WTC11 (cell line): Measurements from ENCODE around the gene OR2AJ1. TPM values are rescaled to one million over a fixed set of nuclear protein-coding genes. Genes with fewer than 3 reads are reported as not detected.

ENCODE experiments used
- ATAC-seq: fragments of 200-7000 bp; cut with Tn5 transposase; 2 replicates; pipeline ENCODE4 v1.10.0; 2021; ENCODE audit warnings: mild to moderate bottlenecking, moderate library complexity
- CTCF ChIA-PET: fragments of 300-600 bp; sonication (Branson Sonifier 250); formaldehyde crosslinking; loops from one replicate; lab custom pipeline; 2021; ENCODE audit warnings: antibody characterized with exemption; lab: Charles Lee
- POLR2A ChIA-PET: fragments of 350-600 bp; sonication (Branson Sonifier 250); formaldehyde crosslinking; loops from one replicate; lab custom pipeline; 2021; ENCODE audit warnings: antibody characterized with exemption; lab: Charles Lee
- DNase-seq: peaks from one replicate; pipeline ENCODE4 v3.0.0; 2021; ENCODE audit warnings: low spot score
- H3K27ac Mint-ChIP-seq: 2 replicates; pipeline ENCODE4 v1.8.0; 2021; ENCODE audit warnings: mixed read lengths
- H3K27me3 Mint-ChIP-seq: 2 replicates; pipeline ENCODE4 v1.8.0; 2021; ENCODE audit warnings: low read depth, mild to moderate bottlenecking, moderate library complexity, mixed read lengths
- H3K36me3 Mint-ChIP-seq: 2 replicates; pipeline ENCODE4 v1.8.0; 2021; ENCODE audit warnings: mixed read lengths
- H3K4me1 Mint-ChIP-seq: 2 replicates; pipeline ENCODE4 v1.8.0; 2022; ENCODE audit warnings: mixed read lengths
- H3K4me3 Mint-ChIP-seq: 2 replicates; pipeline ENCODE4 v1.8.0; 2021; ENCODE audit warnings: mild to moderate bottlenecking, moderate library complexity, mixed read lengths
- H3K9me3 Mint-ChIP-seq: 2 replicates; pipeline ENCODE4 v1.8.0; 2021; ENCODE audit warnings: mixed read lengths
- ATF1 ChIP-seq: sonication (generic); formaldehyde crosslinking; IDR thresholded peaks from 2 replicates; pipeline ENCODE4 v1.8.1; 2023; ENCODE audit warnings: mild to moderate bottlenecking, moderate library complexity, missing genetic modification reagents
- CBFB ChIP-seq: sonication (generic); formaldehyde crosslinking; IDR thresholded peaks from 2 replicates; pipeline ENCODE4 v1.8.1; 2022; ENCODE audit warnings: mild to moderate bottlenecking, low read depth, missing genetic modification reagents
- CREB1 ChIP-seq: sonication (generic); formaldehyde crosslinking; IDR thresholded peaks from 2 replicates; pipeline ENCODE4 v1.8.0; 2023; ENCODE audit warnings: mild to moderate bottlenecking, missing genetic modification reagents
- E2F5 ChIP-seq: sonication (generic); formaldehyde crosslinking; IDR thresholded peaks from 2 replicates; pipeline ENCODE4 v1.8.1; 2022; ENCODE audit warnings: mild to moderate bottlenecking, moderate library complexity, missing genetic modification reagents
- FOXK1 ChIP-seq: sonication (generic); formaldehyde crosslinking; IDR thresholded peaks from 2 replicates; pipeline ENCODE4 v1.8.0; 2022; ENCODE audit warnings: mild to moderate bottlenecking, moderate library complexity, missing genetic modification reagents
- GTF2I ChIP-seq: fragments of 250-450 bp; sonication (Bioruptor Pico); conservative IDR thresholded peaks from 2 replicates; pipeline ENCODE4 v1.4.0; 2021; ENCODE audit warnings: mild to moderate bottlenecking
- NFE2L1 ChIP-seq: sonication (generic); formaldehyde crosslinking; IDR thresholded peaks from 2 replicates; pipeline ENCODE4 v1.8.1; 2023; ENCODE audit warnings: missing genetic modification reagents
- NR1H2 ChIP-seq: sonication (generic); formaldehyde crosslinking; IDR thresholded peaks from 2 replicates; pipeline ENCODE4 v1.9.0; 2021; ENCODE audit warnings: mild to moderate bottlenecking, moderate library complexity, missing genetic modification reagents
- SOX15 ChIP-seq: fragments of 250-450 bp; sonication (Bioruptor Pico); IDR thresholded peaks from 2 replicates; pipeline ENCODE4 v1.9.0; 2021; ENCODE audit warnings: mild to moderate bottlenecking
- SP1 ChIP-seq: sonication (generic); formaldehyde crosslinking; conservative IDR thresholded peaks from 2 replicates; pipeline ENCODE4 v1.8.1; 2022; ENCODE audit warnings: missing genetic modification reagents
- TEAD4 ChIP-seq: sonication (generic); formaldehyde crosslinking; IDR thresholded peaks from 2 replicates; pipeline ENCODE4 v1.8.0; 2022; ENCODE audit warnings: mild to moderate bottlenecking, missing genetic modification reagents
- TP53 ChIP-seq: sonication (generic); formaldehyde crosslinking; IDR thresholded peaks from 2 replicates; pipeline ENCODE4 v1.8.1; 2023; ENCODE audit warnings: mild to moderate bottlenecking, missing genetic modification reagents
- ZMAT4 ChIP-seq: fragments of 250-450 bp; sonication (Bioruptor Pico); IDR thresholded peaks from 2 replicates; pipeline ENCODE4 v1.9.0; 2021; ENCODE audit warnings: mild to moderate bottlenecking
- ZNF121 ChIP-seq: sonication (generic); formaldehyde crosslinking; IDR thresholded peaks from 2 replicates; pipeline ENCODE4 v1.8.0; 2023; ENCODE audit warnings: missing genetic modification reagents
- ZNF232 ChIP-seq: sonication (generic); formaldehyde crosslinking; IDR thresholded peaks from 2 replicates; pipeline ENCODE4 v1.8.0; 2022; ENCODE audit warnings: mild to moderate bottlenecking, missing genetic modification reagents
- ZNF317 ChIP-seq: sonication (generic); formaldehyde crosslinking; IDR thresholded peaks from 2 replicates; pipeline ENCODE4 v1.8.1; 2023; ENCODE audit warnings: low read depth, mild to moderate bottlenecking, moderate library complexity, missing genetic modification reagents, borderline replicate concordance
- ZNF532 ChIP-seq: fragments of 250-450 bp; sonication (Bioruptor Pico); IDR thresholded peaks from 2 replicates; pipeline ENCODE4 v1.9.0; 2021; ENCODE audit warnings: mild to moderate bottlenecking, borderline replicate concordance
- ZNF671 ChIP-seq: fragments of 250-450 bp; sonication (Bioruptor Pico); IDR thresholded peaks from 2 replicates; pipeline ENCODE4 v1.8.0; 2021; ENCODE audit warnings: mild to moderate bottlenecking
- total RNA-seq: library from RNA; stranded (reverse); gene quantifications from 3 replicates; pipeline ENCODE4 v1.2.3, GENCODE V29; 2021
- TF ChIP-seq, protein P1 (sequence below): fragments of 250-450 bp; sonication (Bioruptor Pico); IDR thresholded peaks from 2 replicates; pipeline ENCODE4 v1.9.0; 2021; ENCODE audit warnings: moderate library complexity, mild to moderate bottlenecking, inconsistent platforms, borderline replicate concordance
- TF ChIP-seq, protein P2 (sequence below): sonication (generic); formaldehyde crosslinking; IDR thresholded peaks from 2 replicates; pipeline ENCODE4 v1.8.0; 2022; ENCODE audit warnings: mild to moderate bottlenecking, missing genetic modification reagents

OR2AJ1 gene
- total RNA-seq, 1 experiment from 2014 or later = not detected

GRCh38 chr1:247961791-247962190 is 37.1 kb downstream of the OR2AJ1 start (continued):
- TF ChIP-seq ZNF532 (CRISPR knock-in tag) (no peak), FOXK1 (CRISPR knock-in tag) (no peak), NFE2L1 (CRISPR knock-in tag) (no peak), CBFB (CRISPR knock-in tag) (no peak), GTF2I (CRISPR knock-in tag) (no peak), E2F5 (CRISPR knock-in tag) (no peak)
- TF ChIP-seq, protein P1, sequence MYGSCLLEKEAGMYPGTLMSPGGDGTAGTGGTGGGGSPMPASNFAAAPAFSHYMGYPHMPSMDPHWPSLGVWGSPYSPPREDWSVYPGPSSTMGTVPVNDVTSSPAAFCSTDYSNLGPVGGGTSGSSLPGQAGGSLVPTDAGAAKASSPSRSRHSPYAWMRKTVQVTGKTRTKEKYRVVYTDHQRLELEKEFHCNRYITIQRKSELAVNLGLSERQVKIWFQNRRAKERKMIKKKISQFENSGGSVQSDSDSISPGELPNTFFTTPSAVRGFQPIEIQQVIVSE (CRISPR knock-in tag) = no peak

DNA sequence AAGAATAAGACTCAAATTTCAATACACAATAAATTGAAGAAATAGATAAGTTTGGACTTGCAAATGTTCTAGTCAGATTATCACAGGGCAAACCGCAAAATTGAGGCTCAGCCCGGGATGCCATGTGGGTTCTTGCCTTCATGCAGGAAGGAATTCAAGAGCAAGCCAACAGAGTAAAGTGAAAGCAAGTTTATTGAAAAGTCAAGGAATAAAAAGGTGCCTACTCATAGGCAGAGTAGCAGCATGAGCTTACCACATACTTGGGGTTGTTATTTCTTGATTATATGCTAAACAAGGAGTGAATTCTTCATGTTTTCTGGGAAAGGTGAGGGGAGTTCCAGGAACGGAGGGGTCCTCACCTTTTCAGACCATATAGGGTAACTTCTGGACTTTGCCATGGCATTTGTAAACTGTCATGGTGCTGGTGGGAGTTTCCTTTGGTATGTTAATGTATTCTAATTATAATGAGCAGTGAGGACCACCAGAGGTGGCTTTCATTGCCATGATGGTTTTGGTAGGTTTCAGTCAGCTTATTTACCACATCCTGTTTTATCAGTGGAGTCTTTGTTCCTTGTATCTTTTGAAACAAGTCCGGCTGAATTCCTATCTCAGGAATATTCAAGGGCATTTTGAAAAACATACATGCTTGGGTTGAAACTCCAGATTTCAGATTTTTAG is 38.4 kb downstream of the OR2AJ1 start:
- TF ChIP-seq ZNF232 = no peak
- TF ChIP-seq ZNF317 = no peak
- no peak for TF ChIP-seq NFE2L1 (CRISPR knock-in tag)
- TF ChIP-seq CREB1 (CRISPR knock-in tag) = no peak
- TF ChIP-seq, protein P2, sequence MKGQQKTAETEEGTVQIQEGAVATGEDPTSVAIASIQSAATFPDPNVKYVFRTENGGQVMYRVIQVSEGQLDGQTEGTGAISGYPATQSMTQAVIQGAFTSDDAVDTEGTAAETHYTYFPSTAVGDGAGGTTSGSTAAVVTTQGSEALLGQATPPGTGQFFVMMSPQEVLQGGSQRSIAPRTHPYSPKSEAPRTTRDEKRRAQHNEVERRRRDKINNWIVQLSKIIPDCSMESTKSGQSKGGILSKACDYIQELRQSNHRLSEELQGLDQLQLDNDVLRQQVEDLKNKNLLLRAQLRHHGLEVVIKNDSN (CRISPR knock-in tag) = no peak
- no peak for TF ChIP-seq TP53 (CRISPR knock-in tag)
- TF ChIP-seq ATF1 (CRISPR knock-in tag) = no peak
- TF ChIP-seq SP1 (CRISPR knock-in tag) = no peak
- TF ChIP-seq ZNF671 (CRISPR knock-in tag) = no peak
- no peak for TF ChIP-seq SOX15 (CRISPR knock-in tag)
- no peak for TF ChIP-seq NR1H2 (CRISPR knock-in tag)
- no peak for TF ChIP-seq TEAD4 (CRISPR knock-in tag)
- TF ChIP-seq ZNF121 = no peak
- no peak for TF ChIP-seq ZMAT4 (CRISPR knock-in tag)
- DNase-seq (no peak), ATAC-seq (no peak)
- H3K36me3 Mint-ChIP-seq = peaks cover 47% of the 10 kb centered on the region
- H3K9me3 Mint-ChIP-seq = peaks cover 68% of the 10 kb centered on the region
- no peaks in the 10 kb centered on the region for H3K4me1 Mint-ChIP-seq
- CTCF ChIA-PET = no interaction called here
- no peak overlapping the region for H3K4me3 Mint-ChIP-seq
- POLR2A ChIA-PET = no interaction called here
- no peak overlapping the region for H3K27ac Mint-ChIP-seq
- H3K27me3 Mint-ChIP-seq = peaks cover 2% of the 10 kb centered on the region; the same call in 1 of the 2 replicates
